HEK293T (cell line): ENCODE data around the gene HSD17B7.

Experiments
- ARNT ChIP-seq: fragments of 450-650 bp; IDR thresholded peaks from 2 replicates; pipeline ENCODE4 v1.6.1; 2017; ENCODE audit warnings: mild to moderate bottlenecking
- FOXK2 ChIP-seq: fragments of 450-650 bp; IDR thresholded peaks from 2 replicates; pipeline ENCODE4 v1.6.1; 2016; ENCODE audit warnings: mild to moderate bottlenecking
- NFRKB ChIP-seq: fragments of 450-650 bp; IDR thresholded peaks from 2 replicates; pipeline ENCODE4 v1.6.1; 2016; ENCODE audit warnings: mild to moderate bottlenecking, moderate library complexity
- SP1 ChIP-seq: fragments of 450-650 bp; IDR thresholded peaks from 2 replicates; pipeline ENCODE4 v1.6.1; 2017
- SUZ12 ChIP-seq: fragments of 450-650 bp; IDR thresholded peaks from 2 replicates; pipeline ENCODE4 v1.6.1; 2016; ENCODE audit warnings: mild to moderate bottlenecking
- TARDBP ChIP-seq: fragments of 450-650 bp; IDR thresholded peaks from 2 replicates; pipeline ENCODE4 v1.6.1; 2016

DNA sequence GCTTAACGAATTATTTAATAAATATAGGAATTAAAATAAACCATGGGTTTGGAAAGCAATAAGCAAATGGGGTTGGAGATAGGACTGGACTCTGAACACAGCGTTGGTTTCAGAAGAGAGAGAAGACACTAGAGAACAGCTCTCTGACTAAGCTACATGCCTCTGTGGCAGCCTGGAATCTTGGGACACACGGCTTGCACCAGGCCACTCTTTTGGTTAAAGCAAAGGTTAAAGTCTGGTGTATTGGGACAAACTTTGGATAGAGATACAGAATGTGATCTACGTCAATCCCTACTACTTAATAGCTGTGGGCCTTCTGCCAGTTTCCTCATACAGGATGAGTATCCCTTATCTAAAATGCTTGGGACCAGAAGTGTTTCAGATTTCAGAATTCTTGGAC is 49.7 kb upstream of the HSD17B7 start:
- TF ChIP-seq NFRKB: no peak
- TF ChIP-seq ARNT: no peak
- TF ChIP-seq SUZ12: no peak
- no peak for TF ChIP-seq SP1
- no peak for TF ChIP-seq TARDBP
- TF ChIP-seq FOXK2: no peak
